Nephron progenitor cell (in vitro differentiated cells): Measurements from ENCODE around the gene COPE.
"Not testable (repeated sequence)": the region's sequence is repeated elsewhere in the genome, so short reads cannot be mapped to it uniquely, and the experiment has no call there.

ENCODE experiments used
- DNase-seq: peaks from one replicate; pipeline ENCODE4 v3.0.0; 2021
- H3K27ac Mint-ChIP-seq: 2 replicates; pipeline ENCODE4 v1.8.0; 2021; ENCODE audit warnings: mild to moderate bottlenecking, moderate library complexity, mixed read lengths
- H3K27me3 Mint-ChIP-seq: 2 replicates; pipeline ENCODE4 v1.8.0; 2021; ENCODE audit warnings: mild to moderate bottlenecking, low read depth, mixed read lengths; ENCODE audit not compliant: poor library complexity
- H3K36me3 Mint-ChIP-seq: 2 replicates; pipeline ENCODE4 v1.8.0; 2021; ENCODE audit warnings: low read depth, mixed read lengths
- H3K4me1 Mint-ChIP-seq: 2 replicates; pipeline ENCODE4 v1.8.0; 2021; ENCODE audit warnings: mixed read lengths
- H3K4me3 Mint-ChIP-seq: 2 replicates; pipeline ENCODE4 v1.8.0; 2021; ENCODE audit warnings: mild to moderate bottlenecking, moderate library complexity, mixed read lengths
- H3K9me3 Mint-ChIP-seq: 2 replicates; pipeline ENCODE4 v1.8.0; 2021; ENCODE audit warnings: mild to moderate bottlenecking, moderate library complexity, mixed read lengths
- TF ChIP-seq, protein P1 (sequence below): fragments of 200-600 bp; sonication (generic); IDR thresholded peaks from 2 replicates; pipeline ENCODE4 v1.5.0; 2021; ENCODE audit warnings: antibody characterized with exemption

The COPE gene

DNA sequence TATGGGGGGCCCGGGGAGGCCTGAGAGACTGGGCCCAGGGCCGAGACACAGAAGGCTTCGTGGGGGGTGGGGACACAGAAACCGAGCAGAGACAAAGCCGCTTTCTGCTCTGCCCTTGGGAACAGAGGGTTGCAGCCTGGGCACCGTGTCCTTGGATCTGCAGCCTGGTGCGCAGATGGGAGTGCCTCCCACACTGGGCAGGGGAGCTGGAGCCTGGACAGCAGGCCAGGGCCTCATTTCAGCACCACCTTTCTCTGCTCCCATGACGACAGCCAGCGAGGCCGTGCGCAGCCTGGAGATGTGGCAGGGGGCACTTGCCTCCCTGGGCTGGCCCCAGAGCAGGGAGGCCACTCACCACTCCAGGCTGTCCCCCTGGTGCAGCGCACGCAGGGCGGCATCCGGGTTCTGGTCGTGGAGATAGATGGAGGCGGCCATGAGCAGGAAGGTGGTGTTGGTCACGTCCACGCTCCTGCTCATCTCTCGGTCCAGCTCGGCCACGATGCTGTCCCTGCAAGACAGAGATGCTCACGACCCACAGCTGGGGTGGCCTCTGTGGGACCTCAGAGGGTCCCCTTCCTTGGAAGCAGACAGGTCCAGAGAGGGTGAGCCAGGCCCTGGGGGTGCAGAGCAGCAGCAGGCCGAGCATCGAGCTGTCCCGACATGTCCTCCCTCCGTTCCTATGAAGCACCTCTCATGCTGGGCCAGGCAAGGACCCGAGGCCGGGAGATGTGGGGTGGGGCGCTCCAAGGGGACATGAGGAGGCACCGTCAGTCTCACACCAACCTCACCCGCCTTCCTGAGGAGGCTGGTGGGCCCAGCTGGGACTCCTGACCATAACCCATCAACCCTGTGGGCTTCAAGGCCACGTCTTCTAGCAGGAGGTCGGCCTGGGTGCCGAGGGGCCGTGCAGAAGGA is 12.3 kb downstream of the COPE start:
- Mint-ChIP-seq H3K36me3 (peaks cover 5% of the 10 kb centered on the region), H3K4me3 (no peak overlapping the region), H3K27me3 (no peaks in the 10 kb centered on the region), H3K9me3 (no peaks in the 10 kb centered on the region), H3K4me1 (peaks cover 7% of the 10 kb centered on the region), H3K27ac (no peak overlapping the region)
- DNase-seq: no peak
- TF ChIP-seq, protein P1, sequence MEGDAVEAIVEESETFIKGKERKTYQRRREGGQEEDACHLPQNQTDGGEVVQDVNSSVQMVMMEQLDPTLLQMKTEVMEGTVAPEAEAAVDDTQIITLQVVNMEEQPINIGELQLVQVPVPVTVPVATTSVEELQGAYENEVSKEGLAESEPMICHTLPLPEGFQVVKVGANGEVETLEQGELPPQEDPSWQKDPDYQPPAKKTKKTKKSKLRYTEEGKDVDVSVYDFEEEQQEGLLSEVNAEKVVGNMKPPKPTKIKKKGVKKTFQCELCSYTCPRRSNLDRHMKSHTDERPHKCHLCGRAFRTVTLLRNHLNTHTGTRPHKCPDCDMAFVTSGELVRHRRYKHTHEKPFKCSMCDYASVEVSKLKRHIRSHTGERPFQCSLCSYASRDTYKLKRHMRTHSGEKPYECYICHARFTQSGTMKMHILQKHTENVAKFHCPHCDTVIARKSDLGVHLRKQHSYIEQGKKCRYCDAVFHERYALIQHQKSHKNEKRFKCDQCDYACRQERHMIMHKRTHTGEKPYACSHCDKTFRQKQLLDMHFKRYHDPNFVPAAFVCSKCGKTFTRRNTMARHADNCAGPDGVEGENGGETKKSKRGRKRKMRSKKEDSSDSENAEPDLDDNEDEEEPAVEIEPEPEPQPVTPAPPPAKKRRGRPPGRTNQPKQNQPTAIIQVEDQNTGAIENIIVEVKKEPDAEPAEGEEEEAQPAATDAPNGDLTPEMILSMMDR: no peak

DNA sequence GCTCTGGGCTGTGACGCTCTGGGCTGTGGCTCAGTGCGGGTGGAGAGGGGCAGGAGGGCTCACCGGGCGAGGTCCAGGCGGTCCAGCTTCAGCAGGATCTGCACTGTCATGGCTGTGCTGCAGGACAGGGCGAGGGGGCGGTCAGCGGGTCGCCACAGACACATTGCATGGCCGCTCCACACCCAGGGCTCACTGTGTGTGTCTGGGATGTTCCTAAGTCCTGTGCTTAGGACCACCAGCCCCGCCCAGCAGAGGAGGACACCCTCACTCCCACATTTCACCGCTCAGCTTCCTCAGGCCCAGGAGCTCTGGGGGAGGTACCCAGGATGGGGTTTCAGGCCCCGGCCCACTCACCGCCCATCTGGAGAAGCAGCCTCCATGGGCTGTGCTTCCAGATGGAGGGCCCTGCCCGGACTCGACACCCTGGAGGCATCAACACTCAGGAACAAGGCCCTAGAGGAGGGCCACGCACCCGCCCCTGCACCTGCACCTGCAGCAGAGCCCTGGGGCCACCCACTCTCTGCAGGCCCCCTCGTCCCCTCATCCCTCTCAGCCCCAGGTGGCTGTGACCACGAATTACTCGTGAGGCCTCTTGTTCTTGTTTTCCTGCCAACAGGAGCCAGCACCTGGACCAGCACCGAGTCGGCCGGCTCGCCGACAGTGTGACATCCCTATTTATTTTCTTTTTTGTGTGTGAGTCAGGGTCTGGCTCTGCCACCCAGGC is 13.5 kb downstream of the COPE start:
- no peaks in the 10 kb centered on the region for H3K27me3 Mint-ChIP-seq
- peaks cover 7% of the 10 kb centered on the region for H3K4me1 Mint-ChIP-seq
- H3K4me3 Mint-ChIP-seq: no peak overlapping the region
- H3K27ac Mint-ChIP-seq: peak overlapping the region; percentile 77
- TF ChIP-seq, protein P1: no peak
- DNase-seq: no peak
- no peaks in the 10 kb centered on the region for H3K9me3 Mint-ChIP-seq
- peaks cover 17% of the 10 kb centered on the region for H3K36me3 Mint-ChIP-seq

DNA sequence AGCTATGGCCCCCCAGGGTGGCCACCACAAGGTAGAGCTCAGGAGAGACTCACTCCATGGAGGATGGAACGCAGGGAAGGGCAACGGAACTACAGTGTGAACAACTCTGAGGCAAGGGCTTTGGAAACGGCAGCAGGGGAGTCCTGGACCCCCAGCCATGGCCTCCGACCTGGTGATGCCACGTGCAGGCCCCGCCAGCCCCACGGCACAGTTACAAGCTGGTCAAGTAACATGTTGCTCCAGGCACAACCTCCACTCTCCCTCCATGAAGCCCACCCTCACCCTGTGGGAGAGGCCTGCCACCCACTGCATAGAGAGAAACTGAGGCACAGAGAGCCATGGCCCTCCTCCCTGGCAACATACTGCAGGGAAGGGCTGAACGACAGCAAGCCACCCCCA is 14.1 kb downstream of the COPE start:
- Mint-ChIP-seq H3K36me3 (peaks cover 18% of the 10 kb centered on the region), H3K4me3 (no peak overlapping the region), H3K27ac (no peak overlapping the region), H3K4me1 (peaks cover 7% of the 10 kb centered on the region), H3K27me3 (no peaks in the 10 kb centered on the region), H3K9me3 (no peaks in the 10 kb centered on the region)
- TF ChIP-seq, protein P1: no peak
- DNase-seq: no peak

DNA sequence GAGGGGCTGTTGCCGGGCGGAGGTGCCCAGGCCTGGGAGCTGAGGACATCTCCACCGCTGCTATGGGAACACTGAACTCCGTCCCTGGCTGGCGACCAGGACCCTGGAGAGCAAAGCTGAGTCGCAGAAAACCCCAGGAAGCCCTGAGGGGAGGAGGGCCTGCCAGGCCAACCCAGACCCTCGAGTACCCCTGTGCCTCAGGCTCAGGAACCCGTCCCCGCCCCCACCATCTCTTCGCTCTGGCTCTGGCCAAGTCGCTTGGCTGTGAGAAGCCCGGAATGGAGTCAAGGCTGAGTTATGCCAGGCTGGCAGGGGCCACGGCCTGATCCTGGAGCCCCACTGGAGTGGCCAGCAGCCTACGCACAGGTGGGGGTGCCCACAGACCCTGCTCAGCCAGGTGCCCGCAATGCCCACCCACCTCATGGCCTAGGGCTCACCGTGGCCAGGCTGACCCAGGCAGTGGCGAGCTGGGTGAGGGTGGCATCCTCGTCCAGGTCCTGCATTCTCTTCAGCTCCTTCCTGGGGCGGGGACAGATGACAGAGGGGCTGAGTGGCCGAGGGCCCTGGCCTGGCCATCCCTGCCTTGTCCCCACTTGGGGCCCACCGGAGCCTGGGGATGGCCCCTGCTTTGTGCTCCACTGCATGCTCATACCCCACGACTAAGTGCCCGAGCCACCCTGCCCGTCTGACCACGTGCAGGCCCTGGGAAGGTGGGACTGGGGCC is 14.7 kb downstream of the COPE start:
- H3K36me3 Mint-ChIP-seq: peaks cover 14% of the 10 kb centered on the region
- no peak overlapping the region for H3K27ac Mint-ChIP-seq
- H3K4me1 Mint-ChIP-seq: peaks cover 7% of the 10 kb centered on the region
- no peaks in the 10 kb centered on the region for H3K9me3 Mint-ChIP-seq
- no peaks in the 10 kb centered on the region for H3K27me3 Mint-ChIP-seq
- TF ChIP-seq, protein P1: no peak
- no peak for DNase-seq
- H3K4me3 Mint-ChIP-seq: no peak overlapping the region

DNA sequence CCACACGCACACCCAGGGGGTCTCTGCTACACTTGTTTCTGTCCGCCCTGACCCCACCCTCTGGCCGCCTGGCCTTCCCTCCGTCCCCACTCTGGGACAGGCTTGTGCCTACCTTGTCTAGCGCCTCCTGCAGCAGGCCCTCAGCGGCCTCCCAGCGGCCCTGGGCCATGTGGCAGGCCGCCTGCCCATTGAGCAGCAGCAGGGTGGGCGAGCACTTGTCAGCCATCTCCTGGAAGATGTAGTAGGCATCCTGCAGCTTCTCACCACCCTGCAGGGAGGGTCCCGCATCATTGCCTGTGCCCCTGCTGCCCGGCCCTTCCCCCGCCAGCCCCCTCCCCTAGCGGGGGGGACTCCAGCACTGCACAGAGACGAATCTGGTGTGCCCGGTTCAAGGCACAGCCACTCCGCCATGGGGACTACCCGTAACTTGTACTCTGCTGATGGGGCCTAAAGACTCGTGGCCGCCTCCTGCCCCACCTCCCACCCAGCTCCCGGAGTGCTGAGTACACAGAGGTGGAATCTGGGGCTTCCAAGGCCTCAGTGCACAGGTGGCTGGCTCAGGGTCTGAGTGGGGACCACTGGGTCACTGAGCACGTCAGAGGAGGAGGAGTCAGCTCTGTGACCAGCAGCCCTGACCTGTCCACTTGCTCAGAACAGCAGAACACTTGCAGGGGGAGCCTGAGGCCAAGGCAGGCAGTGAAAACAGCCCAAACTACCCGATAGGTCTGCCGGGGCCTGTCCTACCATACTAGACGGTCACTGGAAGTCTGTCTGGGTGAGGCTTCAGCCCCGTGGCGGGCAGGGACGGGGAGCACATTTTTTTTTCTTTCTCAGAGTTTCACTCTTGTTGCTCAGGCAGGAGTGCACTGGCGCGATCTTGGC is 15.8 kb downstream of the COPE start:
- Mint-ChIP-seq H3K27me3 (no peaks in the 10 kb centered on the region), H3K4me1 (peaks cover 7% of the 10 kb centered on the region), H3K9me3 (no peaks in the 10 kb centered on the region), H3K27ac (peak overlapping the region; percentile 88), H3K36me3 (peaks cover 13% of the 10 kb centered on the region), H3K4me3 (no peak overlapping the region)
- DNase-seq: no peak
- TF ChIP-seq, protein P1: no peak

DNA sequence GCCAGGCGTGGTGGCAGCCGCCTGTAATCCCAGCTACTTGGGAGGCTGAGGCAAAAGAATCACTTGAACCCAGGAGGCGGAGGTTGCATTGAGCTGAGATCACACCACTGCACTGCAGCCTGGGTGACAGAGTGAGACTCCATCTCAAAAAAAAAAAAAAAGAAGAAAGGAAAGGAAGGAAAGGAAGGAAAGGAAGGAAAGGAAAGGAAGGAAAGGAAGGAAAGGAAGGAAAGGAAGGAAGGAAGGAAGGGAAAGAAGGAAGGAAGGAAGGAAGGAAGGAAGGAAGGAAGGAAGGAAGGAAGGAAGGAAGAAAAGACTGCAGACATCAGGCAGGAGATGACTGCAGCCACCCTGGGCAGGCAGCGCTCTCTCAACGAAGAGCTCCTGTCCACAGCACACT is 16.7 kb downstream of the COPE start:
- H3K27ac Mint-ChIP-seq, H3K27me3 Mint-ChIP-seq, H3K4me3 Mint-ChIP-seq, H3K9me3 Mint-ChIP-seq, DNase-seq, H3K4me1 Mint-ChIP-seq: not testable (repeated sequence)
- peaks cover 13% of the 10 kb centered on the region for H3K36me3 Mint-ChIP-seq
